NT2/D1 (cell line): Measurements from ENCODE around the gene MBOAT2.

Source experiments
- DNase-seq: peaks from one replicate; pipeline ENCODE4 v3.0.0-alpha.2; 2011; ENCODE audit warnings: low read depth, low spot score
- H3K27me3 ChIP-seq: 2 replicates; pipeline ENCODE4 v1.6.0; 2011; ENCODE audit warnings: mild to moderate bottlenecking; ENCODE audit not compliant: insufficient read length, insufficient read depth
- H3K36me3 ChIP-seq: 2 replicates; pipeline ENCODE4 v1.6.1; 2011; ENCODE audit warnings: mild to moderate bottlenecking, low read length, mixed read lengths; ENCODE audit not compliant: insufficient read depth, insufficient read length
- H3K4me1 ChIP-seq: 2 replicates; pipeline ENCODE4 v1.5.1; 2011; ENCODE audit not compliant: insufficient read depth, insufficient read length
- H3K4me3 ChIP-seq: 2 replicates; pipeline ENCODE4 v1.5.1; 2011; ENCODE audit warnings: low read depth; ENCODE audit not compliant: insufficient read length
- H3K9ac ChIP-seq: 2 replicates; pipeline ENCODE4 v1.6.0; 2011; ENCODE audit warnings: low read depth; ENCODE audit not compliant: insufficient read length
- H3K9me3 ChIP-seq: 2 replicates; pipeline ENCODE4 v1.5.1; 2011; ENCODE audit warnings: mild to moderate bottlenecking, low read length; ENCODE audit not compliant: insufficient read depth
- SUZ12 ChIP-seq: IDR thresholded peaks from 2 replicates; pipeline ENCODE4 v1.6.1; 2011; ENCODE audit not compliant: insufficient read length, insufficient read depth; ENCODE audit errors: extremely low read depth
- YY1 ChIP-seq: IDR thresholded peaks from 2 replicates; pipeline ENCODE4 v1.6.1; 2011; ENCODE audit not compliant: insufficient read length, insufficient read depth
- ZNF274 ChIP-seq: IDR thresholded peaks from 2 replicates; pipeline ENCODE4 v1.6.1; 2011; ENCODE audit warnings: mild to moderate bottlenecking, low read depth, low read length

Gene MBOAT2

GRCh38 chr2:8893474-8893873 is 110.0 kb downstream of the MBOAT2 start:
- Histone ChIP-seq H3K9me3 (peaks cover 11% of the 10 kb centered on the region; the same call in 1 of the 2 replicates), H3K9ac (no peak overlapping the region), H3K36me3 (peaks cover 14% of the 10 kb centered on the region), H3K27me3 (no peaks in the 10 kb centered on the region), H3K4me1 (no peaks in the 10 kb centered on the region), H3K4me3 (no peak overlapping the region)
- DNase-seq, result peak; percentile 32
- no peak for TF ChIP-seq ZNF274
- TF ChIP-seq SUZ12, result no peak
- TF ChIP-seq YY1, result no peak

GRCh38 chr2:8892111-8892510 is 111.4 kb downstream of the MBOAT2 start:
- no peaks in the 10 kb centered on the region for H3K4me1 ChIP-seq
- peaks cover 14% of the 10 kb centered on the region for H3K36me3 ChIP-seq
- no peak overlapping the region for H3K9ac ChIP-seq
- H3K9me3 ChIP-seq, result peaks cover 11% of the 10 kb centered on the region; the same call in 1 of the 2 replicates
- DNase-seq, result no peak
- TF ChIP-seq ZNF274, result no peak
- no peak for TF ChIP-seq YY1
- no peak for TF ChIP-seq SUZ12
- H3K27me3 ChIP-seq, result no peaks in the 10 kb centered on the region
- H3K4me3 ChIP-seq, result no peak overlapping the region

GRCh38 chr2:8889978-8890377 is 113.5 kb downstream of the MBOAT2 start:
- H3K4me3 ChIP-seq, result no peak overlapping the region
- DNase-seq, result no peak
- no peak for TF ChIP-seq SUZ12
- TF ChIP-seq YY1, result no peak
- no peak for TF ChIP-seq ZNF274

DNA sequence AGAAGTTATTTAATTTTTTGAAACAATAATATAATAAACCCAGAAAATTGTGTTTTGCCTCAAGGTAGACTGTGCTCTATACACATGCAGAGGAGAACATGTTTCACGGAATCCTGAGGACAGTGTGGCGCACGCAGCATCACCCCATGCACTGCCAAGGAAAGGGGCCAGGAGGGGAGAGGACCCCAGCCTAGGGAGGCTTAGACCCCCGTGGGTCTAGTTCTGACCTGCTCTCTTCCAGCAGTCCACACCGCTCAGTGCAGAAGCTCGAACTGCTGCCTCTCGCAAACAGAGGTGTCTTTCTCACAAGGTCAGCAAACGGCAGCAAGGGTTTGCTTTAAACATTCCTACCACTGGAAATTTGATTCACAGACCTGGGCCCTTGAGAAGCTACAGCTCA is 114.5 kb downstream of the MBOAT2 start:
- Histone ChIP-seq H3K9ac (no peak overlapping the region), H3K9me3 (no peaks in the 10 kb centered on the region), H3K27me3 (no peaks in the 10 kb centered on the region), H3K36me3 (peaks cover 3% of the 10 kb centered on the region), H3K4me1 (no peaks in the 10 kb centered on the region), H3K4me3 (no peak overlapping the region)
- TF ChIP-seq YY1, result no peak
- no peak for DNase-seq

More at GRCh38 chr2:8889978-8890377, 113.5 kb downstream of the MBOAT2 start:
- Histone ChIP-seq H3K9ac (no peak overlapping the region), H3K4me1 (no peaks in the 10 kb centered on the region), H3K27me3 (no peaks in the 10 kb centered on the region), H3K36me3 (peaks cover 13% of the 10 kb centered on the region), H3K9me3 (peaks cover 3% of the 10 kb centered on the region; the same call in 1 of the 2 replicates)

- no peak overlapping the region for H3K9ac ChIP-seq
- peaks cover 9% of the 10 kb centered on the region for H3K36me3 ChIP-seq
- no peak overlapping the region for H3K4me3 ChIP-seq
- H3K9me3 ChIP-seq, result no peaks in the 10 kb centered on the region
- TF ChIP-seq ZNF274 (no peak), SUZ12 (no peak), YY1 (no peak)
- H3K4me1 ChIP-seq, result no peaks in the 10 kb centered on the region
- no peaks in the 10 kb centered on the region for H3K27me3 ChIP-seq
- no peak for DNase-seq
Measured at GRCh38 chr2:8886876-8887275, 116.6 kb downstream of the MBOAT2 start.

GRCh38 chr2:8886202-8886518 is 117.3 kb downstream of the MBOAT2 start:
- H3K27me3 ChIP-seq, result no peaks in the 10 kb centered on the region
- TF ChIP-seq YY1 (no peak), ZNF274 (no peak), SUZ12 (no peak)
- no peaks in the 10 kb centered on the region for H3K9me3 ChIP-seq
- H3K4me3 ChIP-seq, result no peak overlapping the region
- no peak for DNase-seq
- H3K36me3 ChIP-seq, result peaks cover 14% of the 10 kb centered on the region
- H3K4me1 ChIP-seq, result no peaks in the 10 kb centered on the region
- H3K9ac ChIP-seq, result no peak overlapping the region

- Histone ChIP-seq H3K9ac (no peak overlapping the region), H3K9me3 (no peaks in the 10 kb centered on the region), H3K36me3 (peaks cover 19% of the 10 kb centered on the region), H3K4me3 (no peak overlapping the region), H3K4me1 (no peaks in the 10 kb centered on the region), H3K27me3 (no peaks in the 10 kb centered on the region)
- TF ChIP-seq ZNF274, result no peak
- no peak for TF ChIP-seq YY1
- no peak for TF ChIP-seq SUZ12
- no peak for DNase-seq
Measured at GRCh38 chr2:8885449-8886201, 117.9 kb downstream of the MBOAT2 start.
